ENCODE results near the gene SYT5.

GRCh38 chr19:55225415-55225958 is 45.4 kb upstream of the SYT5 start:
- no peak for TF ChIP-seq CTCF (IDR thresholded peaks at IDR 0.05)
- TF ChIP-seq EP300 (IDR thresholded peaks at IDR 0.05), result no peak
- TF ChIP-seq POLR2A (IDR thresholded peaks at IDR 0.05), result no peak
